Vagina (tissue), 2 donors: ENCODE data around the gene CMTR1. TPM values are rescaled to one million over a fixed set of nuclear protein-coding genes. Genes with fewer than 3 reads are reported as not detected.

Source experiments
- DNase-seq, 2 donors: peaks; one replicate each; pipeline ENCODE4 v3.0.0-alpha.2; 2017; ENCODE audit errors: extremely low spot score in 2 of 2
- H3K27ac ChIP-seq: fragments of 200-600 bp; sonication (generic); one replicate; pipeline ENCODE4 v1.5.1; 2019
- H3K27me3 ChIP-seq: fragments of 200-600 bp; sonication (generic); one replicate; pipeline ENCODE4 v1.5.1; 2019
- H3K36me3 ChIP-seq, 2 donors: fragments of 200-600 bp; sonication (generic); one replicate each; pipeline ENCODE4 v1.5.1; 2017 to 2019
- H3K4me1 ChIP-seq: fragments of 200-600 bp; sonication (generic); one replicate; pipeline ENCODE4 v1.5.1; 2019
- H3K4me3 ChIP-seq, 2 donors: fragments of 200-600 bp; sonication (generic); 1 replicate in 1 of 2; 2 replicates in 1 of 2; pipeline ENCODE4 v1.5.1; 2016 to 2019
- H3K9me3 ChIP-seq: fragments of 200-600 bp; sonication (generic); one replicate; pipeline ENCODE4 v1.5.1; 2019
- CTCF ChIP-seq, 3 experiments: fragments of 450-650 bp in 2 of 3; fragments of 200-600 bp in 1 of 3; sonication (generic) in 1 of 3; IDR thresholded peaks; one replicate each; pipeline ENCODE4 v1.5.1; 2017 to 2019; ENCODE audit warnings: antibody characterized with exemption in 3 of 3, mild to moderate bottlenecking in 2 of 3, moderate library complexity in 2 of 3
- POLR2A ChIP-seq, 2 donors: fragments of 450-650 bp; IDR thresholded peaks; one replicate each; pipeline ENCODE4 v1.6.1; 2017; ENCODE audit warnings: antibody characterized with exemption in 2 of 2, mild to moderate bottlenecking in 2 of 2, moderate library complexity in 2 of 2
- POLR2AphosphoS5 ChIP-seq, 2 donors: sonication (generic); formaldehyde crosslinking; IDR thresholded peaks; one replicate each; pipeline ENCODE4 v1.9.0; 2017; ENCODE audit warnings: antibody characterized with exemption in 2 of 2, mild to moderate bottlenecking in 2 of 2, low read depth in 1 of 2; ENCODE audit not compliant: insufficient read depth in 1 of 2
- intact Hi-C: fragments of 100-400 bp; cut with DNase I; formaldehyde crosslinking; loops from one replicate; pipeline ENCODE4 v1.15.1; 2023
- total RNA-seq: library from RNA; depleted of rRNA; stranded (reverse); fragments of >200 nt; gene quantifications from one replicate; pipeline ENCODE4 v1.2.3, GENCODE V29; 2016

CMTR1 gene
- total RNA-seq, 1 donor from 2014 or later, result 24.3 TPM

GRCh38 chr6:37477191-37477590 is 44.2 kb downstream of the CMTR1 start:
- Histone ChIP-seq H3K9me3 (no peaks in the 10 kb centered on the region), H3K36me3 (peaks cover 0 to 68% of the 10 kb centered on the region in 2 donors), H3K4me3 (no peak overlapping the region), H3K4me1 (peaks cover 21% of the 10 kb centered on the region), H3K27me3 (no peaks in the 10 kb centered on the region), H3K27ac (no peak overlapping the region)
- intact Hi-C loops, result loop anchor here (10.0 kb wide), 1 partner anchor 218 kb away; the partner anchor contains the start of gene MDGA1
- no peak for DNase-seq
- no peak for TF ChIP-seq POLR2AphosphoS5 (IDR thresholded peaks at IDR 0.05; ENCODE audit: insufficient read depth in 1 of 2, low read depth in 1 of 2)
- TF ChIP-seq POLR2A (IDR thresholded peaks at IDR 0.05), result no peak

GRCh38 chr6:37477656-37478435 is 44.8 kb downstream of the CMTR1 start:
- Histone ChIP-seq H3K36me3 (peaks cover 0 to 66% of the 10 kb centered on the region in 2 donors), H3K4me1 (peaks cover 15% of the 10 kb centered on the region), H3K4me3 (no peak overlapping the region), H3K27ac (no peak overlapping the region), H3K9me3 (no peaks in the 10 kb centered on the region), H3K27me3 (no peaks in the 10 kb centered on the region)
- TF ChIP-seq POLR2A (IDR thresholded peaks at IDR 0.05), result no peak
- no peak for TF ChIP-seq POLR2AphosphoS5 (IDR thresholded peaks at IDR 0.05; ENCODE audit: insufficient read depth in 1 of 2, low read depth in 1 of 2)
- no peak for TF ChIP-seq CTCF (IDR thresholded peaks at IDR 0.05)
- intact Hi-C loops, result loop anchor here (10.0 kb wide), 1 partner anchor 217 kb away; the partner anchor contains the start of gene MDGA1
- DNase-seq, result no peak

- DNase-seq, result no peak
- Histone ChIP-seq H3K9me3 (no peaks in the 10 kb centered on the region), H3K27me3 (no peaks in the 10 kb centered on the region), H3K4me3 (no peak overlapping the region), H3K27ac (no peak overlapping the region), H3K4me1 (peaks cover 9% of the 10 kb centered on the region), H3K36me3 (peaks cover 0 to 57% of the 10 kb centered on the region in 2 donors)
- intact Hi-C loops, result loop anchor here (10.0 kb wide), 1 partner anchor 216 kb away; the partner anchor contains the start of gene MDGA1
- TF ChIP-seq POLR2A (IDR thresholded peaks at IDR 0.05) (no peak), CTCF (IDR thresholded peaks at IDR 0.05) (no peak), POLR2AphosphoS5 (IDR thresholded peaks at IDR 0.05; ENCODE audit: insufficient read depth in 1 of 2, low read depth in 1 of 2) (no peak)
These were observed 45.8 kb downstream of the CMTR1 start for GRCh38 chr6:37478827-37479226.

- TF ChIP-seq POLR2AphosphoS5 (IDR thresholded peaks at IDR 0.05; ENCODE audit: insufficient read depth in 1 of 2, low read depth in 1 of 2) (no peak), CTCF (IDR thresholded peaks at IDR 0.05) (no peak), POLR2A (IDR thresholded peaks at IDR 0.05) (no peak)
- Histone ChIP-seq H3K36me3 (peaks cover 0 to 51% of the 10 kb centered on the region in 2 donors), H3K27me3 (no peaks in the 10 kb centered on the region), H3K27ac (no peak overlapping the region), H3K4me1 (peaks cover 9% of the 10 kb centered on the region), H3K9me3 (no peaks in the 10 kb centered on the region), H3K4me3 (no peak overlapping the region)
- no peak for DNase-seq
- intact Hi-C loops, result loop anchor here (10.0 kb wide), 1 partner anchor 215 kb away; the partner anchor contains the start of gene MDGA1
These were observed 46.3 kb downstream of the CMTR1 start for GRCh38 chr6:37479266-37479854.

- intact Hi-C loops, result no loop called here
- no peaks in the 10 kb centered on the region for H3K27me3 ChIP-seq
- H3K4me1 ChIP-seq, result peaks cover 9% of the 10 kb centered on the region
- peaks cover 0 to 43% of the 10 kb centered on the region in 2 donors for H3K36me3 ChIP-seq
- TF ChIP-seq POLR2AphosphoS5 (IDR thresholded peaks at IDR 0.05; ENCODE audit: insufficient read depth in 1 of 2, low read depth in 1 of 2) (no peak), CTCF (IDR thresholded peaks at IDR 0.05) (no peak), POLR2A (IDR thresholded peaks at IDR 0.05) (no peak)
- H3K4me3 ChIP-seq, result no peak overlapping the region
- DNase-seq, result no peak
- H3K9me3 ChIP-seq, result no peaks in the 10 kb centered on the region
- H3K27ac ChIP-seq, result no peak overlapping the region
These were observed 47.2 kb downstream of the CMTR1 start for GRCh38 chr6:37480118-37480736.
